Hematopoietic multipotent progenitor cell (in vitro differentiated cells): ENCODE results near the gene RCCD1. TPM values are rescaled to one million over a fixed set of nuclear protein-coding genes. Genes with fewer than 3 reads are reported as not detected.

Experiments used
- DNase-seq, 3 donors: peaks; one replicate each; pipeline ENCODE4 v3.0.0-alpha.2; 2011 to 2015; ENCODE audit warnings: low read depth in 2 of 3, low spot score in 2 of 3
- total RNA-seq: library from RNA; depleted of rRNA; stranded (reverse); fragments of >200 nt; gene quantifications from one replicate; pipeline ENCODE4 v1.2.3, GENCODE V29; 2012

RCCD1 gene
- total RNA-seq, 1 donor: 13.7 TPM

DNA sequence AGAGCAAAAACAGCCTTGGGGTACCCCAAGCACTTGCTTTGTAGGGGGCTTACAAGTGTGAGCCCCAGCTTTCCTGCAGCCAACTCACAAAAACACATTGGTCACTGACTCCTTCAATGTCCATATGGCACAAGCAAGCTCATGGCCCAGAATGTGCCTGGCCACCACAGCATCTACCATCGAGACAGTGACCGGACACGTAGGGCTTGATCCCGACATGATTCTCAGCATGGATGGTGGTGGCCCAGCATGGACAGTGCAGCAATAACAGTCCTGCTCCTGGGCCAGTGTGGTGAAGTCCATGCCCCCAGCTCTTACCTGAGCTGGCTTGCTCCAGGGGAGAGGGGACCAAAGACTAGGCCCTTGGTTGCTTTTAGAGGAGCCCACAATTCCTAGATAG lies 13.6 kb upstream of the RCCD1 start:
- no peak for DNase-seq

DNA sequence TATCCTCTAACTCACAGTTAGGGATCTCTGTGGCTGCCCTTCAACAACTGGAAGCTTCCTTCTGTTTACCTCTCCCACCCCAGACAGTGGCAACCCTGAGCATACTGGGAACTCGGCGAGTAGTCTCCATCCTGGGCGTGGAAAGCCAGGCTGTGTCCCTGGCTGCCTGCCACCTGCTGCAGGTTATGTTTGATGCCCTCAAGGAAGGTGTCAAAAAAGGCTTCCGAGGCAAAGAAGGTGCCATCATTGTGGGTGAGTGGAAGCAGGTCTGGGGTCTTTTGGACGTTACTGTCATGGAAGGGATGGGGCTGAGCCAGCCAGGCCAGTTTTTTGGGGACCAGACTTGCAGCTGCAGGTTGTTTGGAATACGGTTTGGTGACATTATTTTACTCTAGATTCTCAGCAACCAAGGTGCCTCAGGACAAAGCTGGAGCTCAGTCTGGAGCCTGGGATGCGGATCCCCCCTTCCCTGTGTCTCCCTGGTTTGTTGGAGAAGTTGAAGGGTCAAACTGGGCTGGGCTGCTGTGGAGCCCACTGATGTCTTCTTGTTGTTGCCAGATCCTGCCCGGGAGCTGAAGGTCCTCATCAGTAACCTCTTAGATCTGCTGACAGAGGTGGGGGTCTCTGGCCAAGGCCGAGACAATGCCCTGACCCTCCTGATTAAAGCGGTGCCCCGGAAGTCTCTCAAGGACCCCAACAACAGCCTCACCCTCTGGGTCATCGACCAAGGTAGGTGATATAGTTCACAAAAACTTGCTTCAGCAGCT lies 12.1 kb upstream of the RCCD1 start:
- DNase-seq: no peak

DNA sequence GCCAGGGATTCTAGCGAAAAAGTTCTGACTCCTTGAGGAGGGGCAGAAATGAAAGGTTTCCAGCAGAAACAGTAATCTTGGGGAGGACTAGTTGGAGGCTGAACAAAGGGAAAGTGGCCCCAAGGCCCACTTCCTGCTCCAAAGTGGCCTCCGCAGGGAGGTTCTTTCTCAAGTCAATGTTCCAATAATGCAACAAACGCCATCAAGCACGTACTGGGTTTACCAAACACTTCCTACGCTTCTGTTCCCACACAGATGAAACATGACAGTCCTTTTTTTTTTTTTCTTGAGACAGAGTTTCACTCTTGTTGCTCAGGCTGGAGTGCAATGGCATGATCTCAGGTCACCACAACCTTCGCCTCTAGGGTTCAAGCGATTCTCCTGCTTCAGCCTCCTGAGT lies 9.6 kb upstream of the RCCD1 start:
- no peak for DNase-seq

DNA sequence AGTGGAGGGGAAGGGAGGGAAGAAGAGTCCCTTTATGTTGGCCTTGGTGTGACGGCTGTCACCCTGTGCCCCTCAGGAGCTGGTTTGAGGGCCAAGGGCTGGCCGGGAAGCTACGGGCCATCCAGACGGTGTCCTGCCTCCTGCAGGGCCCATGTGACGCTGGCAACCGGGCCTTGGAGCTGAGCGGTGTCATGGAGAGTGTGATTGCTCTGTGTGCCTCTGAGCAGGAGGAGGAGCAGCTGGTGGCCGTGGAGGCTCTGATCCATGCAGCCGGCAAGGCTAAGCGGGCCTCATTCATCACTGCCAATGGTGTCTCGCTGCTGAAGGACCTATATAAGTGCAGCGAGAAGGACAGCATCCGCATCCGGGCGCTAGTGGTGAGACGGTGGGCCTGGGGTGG lies 8.1 kb upstream of the RCCD1 start:
- DNase-seq: no peak

DNA sequence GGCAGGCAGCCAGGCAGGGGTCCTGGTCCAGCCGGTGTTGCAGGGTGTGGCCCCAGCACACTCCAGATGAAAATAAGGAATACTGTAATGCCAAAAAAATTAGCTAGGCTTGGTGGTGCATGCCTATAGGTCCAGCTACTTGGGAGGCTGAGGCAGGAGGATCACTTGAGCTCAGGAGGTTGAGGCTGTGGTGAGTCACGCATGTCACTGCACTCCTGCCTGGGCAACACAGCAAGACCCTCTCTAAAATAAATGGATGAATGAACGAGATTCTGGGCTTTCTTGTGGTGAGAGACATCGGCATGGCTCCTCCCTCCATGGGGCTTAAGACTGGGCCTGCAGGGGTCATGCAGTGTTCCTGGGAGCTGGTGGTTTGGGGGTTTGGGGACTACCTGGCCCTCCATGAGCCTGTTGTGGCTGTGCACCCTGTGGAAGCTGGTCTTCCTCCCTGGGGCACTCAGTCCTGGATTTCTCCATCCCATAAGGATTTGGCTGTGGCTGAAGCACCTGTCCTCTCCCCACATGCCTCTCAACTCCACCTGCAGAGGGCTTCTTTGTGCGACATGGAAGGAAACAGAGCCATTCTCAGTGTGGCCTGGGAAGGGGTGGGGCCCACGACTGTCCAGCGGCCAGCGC lies 7.6 kb upstream of the RCCD1 start:
- no peak for DNase-seq

DNA sequence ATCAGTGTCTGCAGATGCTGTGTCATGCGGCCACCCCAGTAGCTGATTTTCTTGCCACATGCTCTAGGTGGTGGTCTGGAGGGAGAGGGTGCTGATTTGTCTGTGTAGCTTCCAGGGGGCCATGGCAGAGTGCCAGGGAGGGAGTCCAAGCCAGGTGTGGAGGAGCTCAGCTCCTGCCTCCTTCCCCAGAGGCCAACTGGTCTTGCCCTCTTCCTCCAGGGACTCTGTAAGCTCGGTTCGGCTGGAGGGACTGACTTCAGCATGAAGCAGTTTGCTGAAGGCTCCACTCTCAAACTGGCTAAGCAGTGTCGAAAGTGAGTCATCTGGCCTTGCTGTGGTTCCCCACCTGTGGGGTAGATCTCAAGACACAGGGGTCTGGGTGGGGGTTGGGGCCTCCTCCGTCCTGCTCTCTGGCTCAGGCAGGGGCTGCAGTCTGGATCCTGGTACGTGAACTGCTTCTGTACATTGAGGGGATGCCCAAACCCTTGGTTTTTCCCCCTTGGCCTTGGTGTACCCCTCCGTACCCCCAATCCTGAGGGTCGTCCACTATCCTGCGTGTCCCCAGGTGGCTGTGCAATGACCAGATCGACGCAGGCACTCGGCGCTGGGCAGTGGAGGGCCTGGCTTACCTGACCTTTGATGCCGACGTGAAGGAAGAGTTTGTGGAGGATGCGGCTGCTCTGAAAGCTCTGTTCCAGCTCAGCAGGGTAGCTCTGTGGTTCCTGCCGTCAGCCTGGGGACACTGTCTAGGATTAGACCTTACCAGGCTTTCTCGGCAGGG lies 6.9 kb upstream of the RCCD1 start:
- no peak for DNase-seq

DNA sequence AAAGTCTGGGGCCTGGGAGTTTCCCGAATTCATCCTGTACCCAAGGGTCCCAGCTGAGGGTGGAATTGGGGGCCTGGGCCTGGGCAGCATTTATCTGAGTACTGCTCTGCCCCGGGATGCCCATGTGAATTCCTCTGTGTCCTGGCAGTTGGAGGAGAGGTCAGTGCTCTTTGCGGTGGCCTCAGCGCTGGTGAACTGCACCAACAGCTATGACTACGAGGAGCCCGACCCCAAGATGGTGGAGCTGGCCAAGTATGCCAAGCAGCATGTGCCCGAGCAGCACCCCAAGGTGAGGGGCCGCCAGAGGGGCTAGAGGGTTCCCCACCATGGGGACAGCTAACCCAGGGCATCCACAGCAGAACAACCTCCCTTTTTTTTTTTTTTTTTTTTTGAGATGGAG lies 6.2 kb upstream of the RCCD1 start:
- DNase-seq: no peak

DNA sequence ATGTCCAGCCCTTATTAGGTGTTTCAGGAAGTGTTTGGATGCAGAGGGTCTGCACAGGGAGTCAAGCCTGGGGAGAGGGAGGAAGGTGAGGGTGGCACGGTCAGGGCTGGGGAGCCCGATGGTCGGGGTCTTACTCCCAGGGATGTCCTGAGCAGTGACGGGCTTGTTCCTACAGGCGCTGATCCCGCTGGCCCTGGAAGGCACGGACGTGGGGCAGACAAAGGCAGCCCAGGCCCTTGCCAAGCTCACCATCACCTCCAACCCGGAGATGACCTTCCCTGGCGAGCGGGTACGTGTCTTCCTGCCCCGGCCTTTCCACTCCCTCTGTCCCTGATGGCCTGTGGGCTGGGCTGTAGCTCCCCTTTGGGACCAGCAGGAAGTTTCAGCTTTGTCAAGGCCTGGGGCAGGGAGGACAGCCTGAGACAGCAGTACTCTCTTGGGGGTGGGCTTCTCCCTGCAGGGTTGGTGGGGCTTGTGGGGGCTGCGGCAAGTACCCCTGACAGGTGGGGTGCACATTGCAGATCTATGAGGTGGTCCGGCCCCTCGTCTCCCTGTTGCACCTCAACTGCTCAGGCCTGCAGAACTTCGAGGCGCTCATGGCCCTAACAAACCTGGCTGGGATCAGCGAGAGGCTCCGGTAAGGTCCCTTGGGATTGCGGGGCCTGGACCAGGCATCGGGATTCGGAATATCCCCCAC lies 4.6 kb upstream of the RCCD1 start:
- DNase-seq: no peak

DNA sequence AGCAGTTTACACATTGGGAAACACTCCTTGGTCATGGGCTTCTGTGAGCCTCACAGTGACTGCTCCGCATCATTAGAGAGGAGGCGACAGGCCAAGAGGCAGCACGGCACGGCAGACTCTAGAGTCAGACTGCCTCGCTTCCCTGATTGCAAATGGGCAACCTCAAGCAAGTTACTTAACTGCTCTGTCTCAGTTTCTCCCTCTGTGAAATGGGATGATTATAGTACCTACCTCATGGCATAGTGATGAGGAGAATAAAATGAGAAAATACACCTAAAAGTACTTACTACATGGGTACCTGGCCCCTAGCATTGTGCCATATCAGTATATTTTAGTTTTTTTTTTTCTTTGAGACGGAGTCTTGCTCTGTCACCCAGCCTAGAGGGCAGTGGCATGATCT lies 4.0 kb upstream of the RCCD1 start:
- DNase-seq: no peak

DNA sequence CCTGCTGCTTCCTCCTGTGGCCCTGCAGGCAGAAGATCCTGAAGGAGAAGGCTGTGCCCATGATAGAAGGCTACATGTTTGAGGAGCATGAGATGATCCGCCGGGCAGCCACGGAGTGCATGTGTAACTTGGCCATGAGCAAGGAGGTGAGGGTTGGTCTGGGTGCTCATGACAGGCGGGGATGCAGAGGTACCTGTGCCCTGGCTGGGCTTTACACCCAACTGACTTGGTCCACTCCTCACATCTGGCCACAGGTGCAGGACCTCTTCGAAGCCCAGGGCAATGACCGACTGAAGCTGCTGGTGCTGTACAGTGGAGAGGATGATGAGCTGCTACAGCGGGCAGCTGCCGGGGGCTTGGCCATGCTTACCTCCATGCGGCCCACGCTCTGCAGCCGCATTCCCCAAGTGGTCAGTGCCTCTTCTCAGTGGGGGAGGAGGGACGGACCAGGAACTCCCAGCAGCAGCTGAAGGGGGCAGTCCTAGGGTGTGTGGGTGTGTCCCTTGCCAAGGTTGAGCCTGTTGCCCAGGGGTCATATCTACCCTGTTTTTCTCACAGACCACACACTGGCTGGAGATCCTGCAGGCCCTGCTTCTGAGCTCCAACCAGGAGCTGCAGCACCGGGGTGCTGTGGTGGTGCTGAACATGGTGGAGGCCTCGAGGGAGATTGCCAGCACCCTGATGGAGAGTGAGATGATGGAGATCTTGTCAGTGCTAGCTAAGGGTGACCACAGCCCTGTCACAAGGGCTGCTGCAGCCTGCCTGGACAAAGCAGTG lies 1.6 kb upstream of the RCCD1 start:
- no peak for DNase-seq

DNA sequence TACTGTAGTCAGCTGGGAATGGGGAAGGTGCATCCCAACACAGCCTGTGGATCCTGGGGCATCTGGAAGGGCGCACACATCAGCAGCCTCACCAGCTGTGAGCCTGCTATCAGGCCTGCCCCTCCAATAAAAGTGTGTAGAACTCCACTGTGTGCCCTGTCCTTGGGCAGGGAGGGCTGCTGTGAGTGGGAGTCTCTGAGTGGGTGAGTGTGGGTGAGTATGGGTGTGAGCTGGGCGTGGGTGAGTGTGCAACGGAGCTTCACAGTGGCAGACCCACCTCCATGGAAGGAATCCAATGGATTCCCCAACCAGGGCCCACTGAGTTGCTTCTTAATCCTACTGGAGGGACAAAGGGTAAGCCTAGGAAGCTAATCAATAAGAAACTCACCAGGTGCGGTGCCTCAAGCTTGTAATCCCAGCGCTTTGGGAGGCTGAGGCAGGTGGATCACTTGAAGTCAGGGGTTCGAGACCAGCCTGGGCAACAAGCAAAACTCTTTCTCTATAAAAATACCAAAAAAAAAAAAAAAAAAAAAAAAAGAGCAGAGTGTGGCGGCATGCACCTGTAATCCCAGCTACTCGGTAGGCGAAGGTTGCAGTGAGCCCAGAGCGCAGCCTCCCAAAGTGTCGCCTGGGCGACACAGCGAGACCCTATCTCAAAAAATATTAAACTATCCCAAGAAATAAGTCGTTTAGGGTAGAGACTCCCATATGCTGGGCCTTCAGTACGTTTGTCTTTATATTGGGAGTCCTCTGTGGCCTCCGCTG lies 555 bp upstream of the RCCD1 start:
- no peak for DNase-seq

DNA sequence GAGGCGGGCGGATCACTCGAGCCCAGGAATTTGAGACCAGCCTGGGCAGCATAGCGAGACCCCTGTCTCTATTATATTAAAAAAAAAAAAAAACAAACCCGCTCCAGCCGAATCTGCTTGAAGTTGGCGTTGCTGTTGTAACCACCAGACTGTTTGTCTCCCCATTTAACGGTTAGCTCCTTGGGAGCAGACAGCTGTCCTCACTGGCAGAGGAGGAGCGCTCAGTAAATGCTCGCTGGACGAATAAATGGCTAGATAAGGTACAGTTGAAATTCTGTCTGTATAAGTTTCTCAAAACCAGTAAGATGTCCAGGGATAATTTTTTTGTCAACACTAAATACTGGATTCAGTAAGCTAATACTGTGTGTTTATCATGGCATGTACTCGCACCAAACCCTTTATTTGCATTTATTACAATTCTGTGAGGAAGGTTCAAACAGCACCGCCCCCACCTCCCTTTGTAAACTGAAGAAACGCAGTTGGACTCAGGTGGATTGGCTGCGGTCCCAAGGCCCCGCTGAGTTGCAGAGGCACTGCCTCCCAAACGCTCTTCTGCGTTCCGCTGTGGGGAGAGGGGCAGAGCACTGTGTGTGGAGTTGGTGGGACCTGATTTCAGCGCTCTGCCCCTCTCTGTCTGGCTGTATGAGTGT lies 1.1 kb downstream of the RCCD1 start:
- DNase-seq: no peak

DNA sequence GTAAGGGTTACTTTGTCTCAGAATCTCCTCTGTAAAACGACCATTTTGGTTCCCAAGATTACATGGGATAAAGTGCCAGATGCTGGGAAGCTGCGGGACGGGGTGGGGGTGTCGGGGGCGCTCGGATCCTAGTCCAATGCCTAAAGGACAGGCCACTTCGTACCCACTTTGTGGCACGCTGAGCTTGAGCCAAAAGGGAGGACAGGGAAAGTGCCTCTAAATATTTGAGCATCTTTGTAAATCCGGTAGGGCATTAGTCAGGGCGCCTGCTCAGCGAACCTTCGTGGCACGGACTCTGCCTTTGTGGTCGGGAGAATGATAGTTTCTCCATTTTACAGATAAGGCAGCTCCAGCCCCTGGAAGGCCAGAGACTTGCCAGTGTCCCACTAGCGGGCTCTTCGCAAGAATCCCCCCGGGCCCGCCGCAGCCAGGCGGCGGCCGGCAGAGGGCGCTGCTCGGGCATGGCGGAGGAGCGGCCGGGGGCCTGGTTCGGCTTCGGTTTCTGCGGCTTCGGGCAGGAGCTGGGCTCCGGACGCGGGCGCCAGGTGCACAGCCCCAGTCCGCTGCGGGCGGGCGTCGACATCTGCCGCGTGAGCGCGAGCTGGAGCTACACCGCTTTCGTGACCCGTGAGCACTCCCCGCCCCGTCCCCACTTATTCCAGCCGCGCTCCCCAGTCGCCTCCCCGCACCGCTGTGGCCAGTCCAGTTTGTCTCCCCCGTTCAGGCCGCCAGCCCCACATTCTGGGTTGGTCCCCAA lies 1.8 kb downstream of the RCCD1 start:
- peak; percentile 33 to 83 (median 80) for DNase-seq

DNA sequence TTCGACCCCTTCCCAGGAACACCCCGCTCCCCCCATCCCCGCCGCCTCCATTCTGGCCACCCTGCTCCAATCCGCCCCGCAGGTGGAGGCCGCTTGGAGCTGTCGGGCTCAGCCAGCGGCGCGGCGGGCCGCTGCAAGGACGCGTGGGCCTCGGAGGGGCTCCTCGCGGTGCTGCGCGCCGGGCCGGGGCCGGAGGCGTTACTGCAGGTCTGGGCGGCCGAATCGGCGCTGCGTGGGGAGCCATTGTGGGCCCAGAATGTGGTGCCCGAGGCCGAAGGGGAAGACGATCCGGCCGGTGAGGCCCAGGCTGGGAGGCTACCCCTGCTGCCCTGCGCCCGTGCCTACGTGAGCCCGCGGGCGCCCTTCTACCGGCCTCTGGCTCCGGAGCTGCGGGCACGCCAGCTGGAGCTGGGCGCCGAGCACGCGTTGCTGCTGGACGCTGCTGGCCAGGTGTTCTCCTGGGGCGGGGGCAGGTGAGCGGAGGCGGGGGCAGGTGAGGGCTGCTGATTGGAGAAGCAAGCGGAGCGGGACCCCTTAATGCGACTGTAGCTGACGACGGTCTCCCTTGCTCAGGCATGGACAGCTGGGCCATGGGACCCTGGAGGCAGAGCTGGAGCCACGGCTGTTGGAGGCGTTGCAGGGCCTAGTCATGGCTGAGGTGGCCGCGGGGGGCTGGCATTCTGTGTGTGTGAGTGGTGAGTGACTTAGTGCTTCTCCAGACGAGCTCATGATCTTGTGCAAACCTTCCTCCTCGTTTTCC lies 2.5 kb downstream of the RCCD1 start:
- DNase-seq: peak in 1 of 3 donors; percentile 32

DNA sequence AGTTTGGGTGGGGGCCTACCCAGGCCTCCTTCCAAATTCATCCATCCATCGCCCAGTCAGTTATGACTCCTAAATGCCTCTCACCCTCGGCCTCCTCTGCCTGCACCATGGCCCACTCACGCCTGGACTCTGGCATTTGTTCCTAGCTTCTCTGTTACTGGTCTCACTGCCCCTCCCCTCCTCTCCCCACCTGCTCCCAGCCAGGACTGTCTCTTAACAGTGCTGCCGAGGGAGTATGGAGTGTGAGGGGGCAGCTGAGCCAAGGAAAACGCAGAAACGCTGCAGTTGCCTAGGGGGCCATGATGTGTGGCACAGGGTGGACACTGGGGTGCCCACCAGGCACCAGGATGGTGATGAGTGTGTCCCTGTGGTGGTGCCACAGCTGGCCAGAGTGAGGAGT lies 3.1 kb downstream of the RCCD1 start:
- DNase-seq: no peak

DNA sequence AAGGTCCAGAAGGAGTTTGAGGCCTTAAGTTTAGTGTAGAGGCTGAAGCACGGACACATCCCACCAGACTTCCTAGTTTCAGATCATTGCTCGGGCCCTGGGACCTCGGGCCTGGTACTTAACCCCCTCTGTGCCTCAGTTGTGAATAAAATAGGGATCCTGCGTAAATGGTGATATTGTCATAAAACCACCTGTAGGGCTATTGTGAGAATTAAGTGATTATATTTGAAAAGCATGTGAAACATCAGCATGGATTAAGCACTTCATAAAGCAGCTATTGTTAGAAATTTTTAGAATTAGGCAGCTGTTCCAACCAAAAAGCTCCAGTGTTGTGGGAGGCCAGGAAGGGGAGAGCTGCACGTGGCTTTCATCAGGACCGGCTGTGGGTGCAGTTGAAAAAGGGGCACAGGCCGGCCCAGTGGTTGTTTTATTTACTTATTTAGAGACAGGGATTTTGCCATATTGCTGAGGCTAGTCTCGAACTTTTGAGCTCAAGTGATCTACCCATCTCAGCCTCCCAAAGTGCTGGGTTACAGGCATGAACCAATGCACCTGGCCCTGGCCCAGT lies 4.4 kb downstream of the RCCD1 start:
- DNase-seq: no peak

DNA sequence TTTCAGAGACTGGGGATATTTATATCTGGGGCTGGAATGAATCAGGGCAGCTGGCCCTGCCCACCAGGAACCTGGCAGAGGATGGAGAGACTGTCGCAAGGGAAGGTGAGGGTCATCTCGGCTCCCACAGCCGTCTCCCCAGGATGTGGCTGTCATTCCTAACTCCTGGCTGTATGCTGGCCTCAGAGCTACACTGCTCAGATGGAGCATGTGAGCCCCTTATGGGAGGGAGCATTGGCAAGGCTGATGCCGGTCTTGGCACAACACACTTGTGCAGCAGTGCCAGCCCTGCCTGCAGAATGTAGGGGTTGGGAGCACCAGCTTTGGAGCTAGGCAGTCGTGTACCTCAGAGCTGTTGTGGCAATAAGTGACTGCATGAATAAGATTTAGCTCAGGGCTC lies 5.2 kb downstream of the RCCD1 start:
- no peak for DNase-seq
